Caki2 (cell line): ENCODE data around the gene MAN1A2. TPM values are rescaled to one million over a fixed set of nuclear protein-coding genes. Genes with fewer than 3 reads are reported as not detected.
"Not testable (repeated sequence)": the region's sequence is repeated elsewhere in the genome, so short reads cannot be mapped to it uniquely, and the experiment has no call there.

Experiments used
- DNase-seq: peaks from one replicate; pipeline ENCODE4 v3.0.0-alpha.2; 2015; ENCODE audit warnings: low read depth
- in situ Hi-C: cut with HindIII; loops from 2 replicates; pipeline ENCODE4 v1.10.0; 2016; ENCODE audit warnings: low sequenced_read_pairs, low pct_unique_long_range_greater_than_20kb, mixed read lengths
- total RNA-seq: library from RNA; depleted of rRNA; stranded (reverse); fragments of >200 nt; shearing (Covaris generic); gene quantifications from 2 replicates; pipeline ENCODE4 v1.2.3, GENCODE V29; 2014; ENCODE audit warnings: low replicate concordance

MAN1A2 gene
- total RNA-seq, 1 experiment from 2014 or later, result 11.6 TPM

GRCh38 chr1:117357833-117358603 lies 9.2 kb upstream of the MAN1A2 start:
- DNase-seq, in situ Hi-C loops: not testable (repeated sequence)

GRCh38 chr1:117358604-117358887 lies 8.7 kb upstream of the MAN1A2 start:
- in situ Hi-C loops, DNase-seq: not testable (repeated sequence)

- in situ Hi-C loops, result no loop called here
- DNase-seq, result no peak
These were observed 7.5 kb upstream of the MAN1A2 start for GRCh38 chr1:117359561-117360289.

GRCh38 chr1:117362986-117363385 lies 4.3 kb upstream of the MAN1A2 start:
- DNase-seq, result no peak
- in situ Hi-C loops, result no loop called here

GRCh38 chr1:117363571-117364048 lies 3.6 kb upstream of the MAN1A2 start:
- in situ Hi-C loops, result no loop called here
- no peak for DNase-seq

GRCh38 chr1:117364240-117364639 lies 3.0 kb upstream of the MAN1A2 start:
- in situ Hi-C loops, result no loop called here
- no peak for DNase-seq

- in situ Hi-C loops, result no loop called here
- DNase-seq, result no peak
These were observed 1.7 kb upstream of the MAN1A2 start for GRCh38 chr1:117365350-117366176.

- in situ Hi-C loops, result no loop called here
These were observed 838 bp upstream of the MAN1A2 start for GRCh38 chr1:117366177-117367045.

GRCh38 chr1:117368116-117369108 lies 1.2 kb downstream of the MAN1A2 start:
- DNase-seq, result peak; percentile 33
- in situ Hi-C loops, result no loop called here

More at GRCh38 chr1:117366177-117367045, 838 bp upstream of the MAN1A2 start:
- DNase-seq, result peak; percentile 81

GRCh38 chr1:117370071-117370470 lies 2.8 kb downstream of the MAN1A2 start:
- in situ Hi-C loops, result no loop called here
- DNase-seq, result no peak

GRCh38 chr1:117370509-117370908 lies 3.3 kb downstream of the MAN1A2 start:
- in situ Hi-C loops, result no loop called here
- no peak for DNase-seq

GRCh38 chr1:117371441-117372151 lies 4.3 kb downstream of the MAN1A2 start:
- in situ Hi-C loops, result no loop called here
- peak; percentile 29 for DNase-seq

- no peak for DNase-seq
- in situ Hi-C loops, result no loop called here
These were observed 5.7 kb downstream of the MAN1A2 start for GRCh38 chr1:117372863-117373412.

GRCh38 chr1:117373932-117374331 lies 6.7 kb downstream of the MAN1A2 start:
- no peak for DNase-seq

GRCh38 chr1:117375327-117375726 lies 8.1 kb downstream of the MAN1A2 start:
- no peak for DNase-seq

More at GRCh38 chr1:117373932-117374331, 6.7 kb downstream of the MAN1A2 start:
- in situ Hi-C loops, result no loop called here

GRCh38 chr1:117387060-117387633 lies 19.9 kb downstream of the MAN1A2 start:
- in situ Hi-C loops, result no loop called here
- DNase-seq, result no peak

More at GRCh38 chr1:117375327-117375726, 8.1 kb downstream of the MAN1A2 start:
- in situ Hi-C loops, result no loop called here
